Aorta (tissue), 5 donors: ENCODE results near the gene PCED1B. TPM values are rescaled to one million over a fixed set of nuclear protein-coding genes. Genes with fewer than 3 reads are reported as not detected.
"Not testable (repeated sequence)": the region's sequence is repeated elsewhere in the genome, so short reads cannot be mapped to it uniquely, and the experiment has no call there.

ENCODE experiments used
- ATAC-seq: fragments of 200-7000 bp; cut with Tn5 transposase; one replicate; pipeline ENCODE4 v1.9.1; 2022; ENCODE audit warnings: moderate library complexity; ENCODE audit not compliant: low FRiP score
- DNase-seq, 2 donors: peaks; one replicate each; pipeline ENCODE4 v3.0.0-alpha.2; 2020
- H3K27ac ChIP-seq, 2 donors: one replicate each; pipeline ENCODE4 v1.5.1; 2013; ENCODE audit warnings: low read length in 2 of 2, mild to moderate bottlenecking in 2 of 2, moderate library complexity in 2 of 2, control low read depth in 1 of 2, inconsistent platforms in 1 of 2, low read depth in 1 of 2
- H3K27me3 ChIP-seq, 2 donors: one replicate each; pipeline ENCODE4 v1.6.1; 2013; ENCODE audit warnings: control low read depth in 1 of 2, low read length in 1 of 2, mild to moderate bottlenecking in 1 of 2, moderate library complexity in 1 of 2; ENCODE audit not compliant: insufficient read depth in 2 of 2, control insufficient read depth in 1 of 2
- H3K36me3 ChIP-seq, 2 donors: one replicate each; pipeline ENCODE4 v1.6.1; 2013; ENCODE audit warnings: control low read depth in 1 of 2, low read length in 1 of 2, mild to moderate bottlenecking in 1 of 2; ENCODE audit not compliant: insufficient read depth in 2 of 2, control insufficient read depth in 1 of 2
- H3K4me1 ChIP-seq, 2 donors: one replicate each; pipeline ENCODE4 v1.6.1; 2013; ENCODE audit warnings: low read length in 2 of 2, control low read depth in 1 of 2, mild to moderate bottlenecking in 1 of 2, moderate library complexity in 1 of 2; ENCODE audit not compliant: insufficient read depth in 2 of 2, control insufficient read depth in 1 of 2
- H3K4me3 ChIP-seq, 2 donors: one replicate each; pipeline ENCODE4 v1.5.1; 2013; ENCODE audit warnings: low read length in 2 of 2, control low read depth in 1 of 2, mild to moderate bottlenecking in 1 of 2
- H3K9me3 ChIP-seq: one replicate; pipeline ENCODE4 v1.6.1; 2013; ENCODE audit warnings: mild to moderate bottlenecking, low read length; ENCODE audit not compliant: control insufficient read depth
- WGBS, 2 donors: extraction: QIAGEN DNeasy Blood & Tissue Kit; methylation state at CpG; one replicate each; pipeline ENCODE4 v1.1.7; 2013; 5-methylcytosine and 5-hydroxymethylcytosine counted together
- intact Hi-C, 2 donors: fragments of 100-400 bp; cut with DNase I; formaldehyde crosslinking; loops; one replicate each; pipeline versions ENCODE4 v1.14.2 to v1.15.0; 2022
- polyA plus RNA-seq, 2 donors: library from polyadenylated mRNA; stranded (reverse); fragments of 200-250 nt; gene quantifications; one replicate each; pipeline ENCODE4 v1.2.3, GENCODE V29; 2013
- total RNA-seq, 2 donors: library from RNA; stranded (reverse); fragmentation: NEBNext Ultra II Directional; extraction: Animal tissue kit (Norgen Biotek cat#: 25700); gene quantifications; one replicate each; pipeline ENCODE4 v1.2.1, GENCODE V29; 2021
- donor health status: healthy with polysubstance abuse.
- donor health status: Bipolar disorder and iron deficiency.
- donor health status: DM: no; HTN: no; CAD: no.
- donor health status: DM: no; HTN: no; CAD: no.
- donor health status: DM: yes; HTN: yes; CAD: no.

The PCED1B gene
- total and polyA plus RNA-seq, 4 donors: 2.0 to 12.6 (median 11.6) TPM

DNA sequence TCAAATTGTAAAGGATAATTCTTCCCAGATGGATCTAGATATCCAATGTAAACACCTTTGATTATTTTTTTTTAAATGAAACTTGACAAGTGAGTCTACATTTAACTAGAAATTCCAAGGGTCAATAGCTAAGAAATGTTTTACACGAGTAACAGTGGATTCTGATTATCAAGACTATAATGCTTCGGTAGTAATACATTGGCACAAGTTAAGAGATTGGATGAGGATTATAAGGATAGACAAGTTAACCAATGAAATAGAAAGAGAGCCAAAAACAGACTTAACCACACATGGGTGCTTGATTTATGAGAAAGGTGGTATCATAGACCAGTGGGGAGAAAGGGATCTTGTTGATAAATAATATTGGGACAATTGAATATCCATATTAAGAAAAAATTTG, 40.3 kb upstream of the PCED1B start:
- H3K9me3 ChIP-seq: peaks cover 2% of the 10 kb centered on the region
- 54 to 63% methylated on average over 2 of the region's 2 CpGs for WGBS, 2 donors
- no peak for DNase-seq
- intact Hi-C loops: loop anchor here (5.0 to 10.0 kb wide), 4 partner anchors 38 to 646 kb away; partner anchors contain the start of genes AMIGO2 (in 1 of the 2) and PCED1B (in 1 of the 2)
- H3K4me3 ChIP-seq: no peak overlapping the region
- no peak overlapping the region for H3K27ac ChIP-seq
- H3K4me1 ChIP-seq: no peaks in the 10 kb centered on the region
- no peak for ATAC-seq
- H3K36me3 ChIP-seq: no peaks in the 10 kb centered on the region
- no peaks in the 10 kb centered on the region for H3K27me3 ChIP-seq

DNA sequence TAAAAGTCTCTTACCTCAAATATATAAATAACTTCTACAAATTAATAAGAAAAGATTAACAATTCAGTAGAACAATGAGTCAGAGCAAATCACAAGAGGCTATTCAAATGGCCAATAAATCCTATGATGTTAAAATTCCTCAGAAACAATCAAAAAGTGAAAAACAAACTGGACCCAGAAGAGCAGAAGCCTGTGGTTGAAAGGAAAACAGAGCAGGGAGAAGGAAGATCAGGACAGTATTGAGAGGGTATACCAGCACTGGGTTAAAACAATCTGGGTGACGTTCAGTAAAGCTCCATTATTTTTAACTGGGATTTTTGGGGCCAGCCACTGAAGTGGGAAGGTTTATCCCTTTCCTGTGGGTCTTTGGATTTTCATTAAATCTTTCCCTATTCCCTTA, 39.7 kb upstream of the PCED1B start:
- Histone ChIP-seq H3K27me3 (no peaks in the 10 kb centered on the region), H3K9me3 (peaks cover 2% of the 10 kb centered on the region), H3K27ac (no peak overlapping the region), H3K4me3 (no peak overlapping the region), H3K4me1 (no peaks in the 10 kb centered on the region), H3K36me3 (no peaks in the 10 kb centered on the region)
- DNase-seq (no peak), ATAC-seq (no peak)
- intact Hi-C loops: loop anchor here (5.0 to 10.0 kb wide), 4 partner anchors 38 to 645 kb away; partner anchors contain the start of genes AMIGO2 (in 1 of the 2) and PCED1B (in 1 of the 2)
- WGBS, 2 donors: 56 to 68% methylated on average over 1 of the region's 1 CpG

DNA sequence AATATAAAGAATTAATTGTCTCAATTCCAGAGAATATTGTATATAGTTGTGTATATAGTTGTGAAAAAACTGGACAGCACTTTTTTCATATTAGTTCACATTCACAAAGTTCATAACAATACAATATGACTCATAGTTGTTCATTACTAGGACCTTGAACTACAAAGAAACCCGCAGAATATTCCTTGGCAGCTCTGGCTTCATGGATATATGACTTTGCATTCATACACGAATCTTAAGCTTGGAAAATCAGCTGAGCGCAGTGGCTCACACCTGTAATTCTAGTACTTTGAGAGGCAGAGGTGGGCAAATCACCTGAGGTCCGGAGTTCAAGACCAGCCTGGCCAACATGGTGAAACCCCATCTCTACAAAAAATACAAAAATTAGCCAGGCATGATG, 38.1 kb upstream of the PCED1B start:
- intact Hi-C loops: no loop called here
- Histone ChIP-seq H3K27me3 (no peaks in the 10 kb centered on the region), H3K36me3 (no peaks in the 10 kb centered on the region), H3K4me1 (no peaks in the 10 kb centered on the region), H3K4me3 (no peak overlapping the region), H3K9me3 (peaks cover 2% of the 10 kb centered on the region), H3K27ac (no peak overlapping the region)
- DNase-seq (no peak), ATAC-seq (no peak)
- WGBS, 2 donors: 93 to 98% methylated on average over 4 of the region's 4 CpGs

DNA sequence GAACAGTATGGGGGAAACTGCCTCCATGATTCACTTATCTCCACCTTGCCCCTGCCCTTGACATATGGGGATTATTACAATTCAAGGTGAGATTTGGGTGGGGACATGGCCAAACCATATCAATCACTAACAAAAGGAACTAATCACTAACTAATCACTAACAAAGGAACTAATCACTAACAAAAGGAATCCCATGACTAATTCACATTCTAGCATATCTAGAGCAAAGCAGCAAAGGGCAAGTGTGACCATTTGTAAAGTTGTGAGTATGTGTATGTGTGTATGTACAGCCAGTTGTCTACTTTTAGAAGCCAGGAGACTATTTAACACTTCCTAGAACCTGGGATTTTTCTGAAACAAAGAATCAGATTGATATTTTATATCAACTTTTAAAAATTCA, 30.9 kb upstream of the PCED1B start:
- H3K9me3 ChIP-seq: peaks cover 9% of the 10 kb centered on the region
- H3K27me3 ChIP-seq: no peaks in the 10 kb centered on the region
- no peak for ATAC-seq
- H3K4me3 ChIP-seq: no peak overlapping the region
- H3K36me3 ChIP-seq: no peaks in the 10 kb centered on the region
- no peak for DNase-seq
- H3K4me1 ChIP-seq: no peaks in the 10 kb centered on the region
- H3K27ac ChIP-seq: no peak overlapping the region
- intact Hi-C loops: no loop called here

DNA sequence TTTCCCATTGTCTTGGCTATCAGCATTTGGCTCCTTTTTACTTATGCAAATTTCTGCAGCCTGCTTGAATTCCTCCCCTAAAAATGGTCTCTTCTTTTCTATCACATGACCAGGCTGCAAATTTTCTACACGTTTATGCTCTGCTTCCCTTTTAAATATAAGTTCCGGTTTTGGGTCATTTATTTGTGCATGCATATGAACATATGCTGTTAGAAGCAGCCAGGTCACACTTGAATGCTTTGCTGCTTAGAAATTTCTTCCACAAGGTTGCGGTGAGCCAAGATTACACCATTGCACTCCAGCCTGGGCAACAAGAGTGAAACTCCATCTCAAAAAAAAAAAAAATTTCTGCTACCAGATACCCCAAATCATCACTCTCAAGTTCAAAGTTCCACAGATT, 28.1 kb upstream of the PCED1B start:
- ATAC-seq, H3K4me3 ChIP-seq, intact Hi-C loops, H3K36me3 ChIP-seq, H3K4me1 ChIP-seq, DNase-seq, H3K27me3 ChIP-seq, H3K27ac ChIP-seq, H3K9me3 ChIP-seq: not testable (repeated sequence)
- 85 to 86% methylated on average over 3 of the region's 3 CpGs for WGBS, 2 donors

DNA sequence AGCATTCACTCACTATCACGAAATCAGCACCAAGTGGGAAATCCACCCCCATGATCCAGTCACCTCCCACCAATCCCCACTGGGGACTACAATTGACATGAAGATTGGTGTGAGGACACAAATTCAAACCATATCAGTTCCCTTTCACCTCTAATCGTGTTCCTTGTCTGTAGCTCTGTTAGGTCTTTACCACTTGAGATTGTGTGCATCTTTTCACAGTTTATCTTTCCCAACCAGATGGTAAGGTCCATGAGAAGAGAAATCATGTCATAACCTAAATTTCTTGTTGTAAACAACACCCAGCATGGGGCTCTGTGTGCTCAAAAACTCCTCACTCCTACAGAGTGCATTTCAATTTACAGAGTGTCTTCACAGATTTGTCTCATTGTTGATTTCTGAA, 27.1 kb upstream of the PCED1B start:
- peaks cover 9% of the 10 kb centered on the region for H3K9me3 ChIP-seq
- no peak overlapping the region for H3K4me3 ChIP-seq
- H3K4me1 ChIP-seq: no peaks in the 10 kb centered on the region
- no peak overlapping the region for H3K27ac ChIP-seq
- ATAC-seq: no peak
- H3K27me3 ChIP-seq: no peaks in the 10 kb centered on the region
- DNase-seq: no peak
- intact Hi-C loops: no loop called here
- no peaks in the 10 kb centered on the region for H3K36me3 ChIP-seq
- WGBS, 2 donors: 69 to 79% methylated on average over 2 of the region's 2 CpGs

DNA sequence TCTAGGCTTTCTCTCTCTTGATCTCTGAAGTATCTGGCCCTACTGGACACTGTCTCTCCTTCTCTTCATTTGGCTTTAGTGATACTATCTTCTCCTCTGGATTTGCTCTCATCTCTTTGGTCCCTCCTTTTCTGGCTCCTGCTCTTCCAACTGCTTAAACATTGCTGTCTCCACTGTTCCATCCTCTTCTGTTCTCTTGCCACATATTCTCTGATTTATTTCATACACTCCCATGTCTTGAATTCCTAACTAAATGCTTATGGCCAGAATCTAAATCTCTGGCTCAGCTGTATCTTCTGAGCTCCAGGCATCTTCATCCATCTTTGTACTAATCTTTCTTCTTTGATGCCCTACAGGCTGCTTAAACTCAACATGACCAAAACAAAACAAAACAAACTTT, 25.5 kb upstream of the PCED1B start:
- no peak for DNase-seq
- no peak overlapping the region for H3K27ac ChIP-seq
- H3K9me3 ChIP-seq: peaks cover 9% of the 10 kb centered on the region
- H3K27me3 ChIP-seq: no peaks in the 10 kb centered on the region
- H3K36me3 ChIP-seq: no peaks in the 10 kb centered on the region
- intact Hi-C loops: no loop called here
- ATAC-seq: no peak
- H3K4me3 ChIP-seq: no peak overlapping the region
- H3K4me1 ChIP-seq: no peaks in the 10 kb centered on the region

DNA sequence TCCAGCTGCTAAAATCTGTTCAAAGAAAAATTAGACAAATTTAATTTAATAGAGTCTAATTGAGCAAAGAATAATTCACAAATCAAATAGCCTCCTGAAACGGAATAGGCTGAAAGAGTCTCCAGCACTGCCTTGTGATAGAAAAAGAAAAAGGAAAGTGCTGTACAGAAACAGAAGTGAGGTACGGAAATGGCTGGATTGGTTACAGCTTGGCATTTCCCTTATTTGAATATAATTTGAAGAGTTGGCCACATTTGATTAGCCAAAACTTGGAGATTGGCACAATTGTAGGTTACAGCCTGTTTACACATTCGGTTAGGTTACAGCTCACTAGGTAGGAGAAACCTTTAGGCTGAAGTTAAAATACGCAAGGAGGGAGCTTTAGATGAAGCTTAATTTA, 24.8 kb upstream of the PCED1B start:
- H3K27me3 ChIP-seq: no peaks in the 10 kb centered on the region
- WGBS, 2 donors: 92% methylated on average over 4 of the region's 4 CpGs
- intact Hi-C loops: no loop called here

DNA sequence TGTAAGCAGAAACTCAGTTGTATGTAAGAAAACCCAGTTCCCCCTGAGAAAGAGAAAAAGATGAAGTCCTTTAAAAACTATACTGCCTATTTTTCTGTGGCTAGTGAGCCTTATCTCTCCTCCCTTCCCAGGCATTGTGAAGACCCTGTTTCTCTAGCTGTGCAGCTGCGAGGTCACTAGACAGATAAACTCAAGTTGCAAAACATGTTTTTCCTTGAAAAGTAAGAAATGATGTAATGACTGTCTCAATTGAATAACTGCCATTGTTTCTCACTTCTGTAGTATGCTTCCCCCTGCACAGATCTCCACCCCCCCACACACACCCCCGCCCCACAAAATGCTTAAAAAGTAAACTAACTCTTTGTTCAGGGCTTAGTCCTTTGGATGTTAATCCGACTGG, 23.6 kb upstream of the PCED1B start:
- WGBS, 2 donors: 78 to 86% methylated on average over 3 of the region's 3 CpGs
- H3K4me1 ChIP-seq, H3K36me3 ChIP-seq, H3K27me3 ChIP-seq, H3K4me3 ChIP-seq, DNase-seq, ATAC-seq, intact Hi-C loops, H3K9me3 ChIP-seq, H3K27ac ChIP-seq: not testable (repeated sequence)

More for the DNA sequence above, 24.8 kb upstream of the PCED1B start:
- no peaks in the 10 kb centered on the region for H3K36me3 ChIP-seq
- no peak overlapping the region for H3K4me3 ChIP-seq
- no peaks in the 10 kb centered on the region for H3K4me1 ChIP-seq
- ATAC-seq: no peak
- H3K27ac ChIP-seq: no peak overlapping the region
- no peak for DNase-seq
- peaks cover 9% of the 10 kb centered on the region for H3K9me3 ChIP-seq
